Endothelial cell (in vitro differentiated cells): ENCODE data around the gene KHDC4. TPM values are rescaled to one million over a fixed set of nuclear protein-coding genes. Genes with fewer than 3 reads are reported as not detected.

ENCODE experiments used
- DNase-seq: peaks from one replicate; pipeline ENCODE4 v3.0.0; 2021; ENCODE audit warnings: low spot score
- H3K27ac Mint-ChIP-seq: one replicate; pipeline ENCODE4 v1.8.0; 2021; ENCODE audit warnings: mixed read lengths, inconsistent platforms; ENCODE audit not compliant: unreplicated experiment
- H3K27me3 Mint-ChIP-seq: one replicate; pipeline ENCODE4 v1.8.0; 2021; ENCODE audit warnings: mild to moderate bottlenecking, moderate library complexity, mixed read lengths, inconsistent platforms; ENCODE audit not compliant: unreplicated experiment
- H3K36me3 Mint-ChIP-seq: one replicate; pipeline ENCODE4 v1.8.0; 2021; ENCODE audit warnings: mild to moderate bottlenecking, low read depth, mixed read lengths, inconsistent platforms; ENCODE audit not compliant: unreplicated experiment
- H3K4me1 Mint-ChIP-seq: one replicate; pipeline ENCODE4 v1.8.0; 2021; ENCODE audit warnings: mild to moderate bottlenecking, mixed read lengths, inconsistent platforms; ENCODE audit not compliant: unreplicated experiment
- H3K4me3 Mint-ChIP-seq: one replicate; pipeline ENCODE4 v1.8.0; 2021; ENCODE audit warnings: mild to moderate bottlenecking, mixed read lengths, inconsistent platforms; ENCODE audit not compliant: unreplicated experiment
- H3K9me3 Mint-ChIP-seq: one replicate; pipeline ENCODE4 v1.8.0; 2021; ENCODE audit warnings: mixed read lengths, inconsistent platforms; ENCODE audit not compliant: unreplicated experiment
- CTCF ChIP-seq: fragments of 200-600 bp; sonication (generic); IDR thresholded peaks from one replicate; pipeline ENCODE4 v1.5.0; 2021; ENCODE audit warnings: antibody characterized with exemption; ENCODE audit not compliant: unreplicated experiment
- total RNA-seq: library from RNA; stranded (reverse); fragmentation: NEBNext Ultra II Directional; extraction: Animal tissue kit (Norgen Biotek cat#: 25700); gene quantifications from one replicate; pipeline ENCODE4 v1.2.1, GENCODE V29; 2021; ENCODE audit not compliant: unreplicated experiment

The KHDC4 gene
- total RNA-seq, 1 donor from 2014 or later, result 42.6 TPM

GRCh38 chr1:155882235-155882634 is 52.0 kb downstream of the KHDC4 start:
- H3K27ac Mint-ChIP-seq, result no peak overlapping the region
- no peaks in the 10 kb centered on the region for H3K9me3 Mint-ChIP-seq
- H3K4me3 Mint-ChIP-seq, result no peak overlapping the region
- H3K4me1 Mint-ChIP-seq, result no peaks in the 10 kb centered on the region
- H3K36me3 Mint-ChIP-seq, result peaks cover 8% of the 10 kb centered on the region
- H3K27me3 Mint-ChIP-seq, result peaks cover 5% of the 10 kb centered on the region
- TF ChIP-seq CTCF, result no peak
- no peak for DNase-seq

DNA sequence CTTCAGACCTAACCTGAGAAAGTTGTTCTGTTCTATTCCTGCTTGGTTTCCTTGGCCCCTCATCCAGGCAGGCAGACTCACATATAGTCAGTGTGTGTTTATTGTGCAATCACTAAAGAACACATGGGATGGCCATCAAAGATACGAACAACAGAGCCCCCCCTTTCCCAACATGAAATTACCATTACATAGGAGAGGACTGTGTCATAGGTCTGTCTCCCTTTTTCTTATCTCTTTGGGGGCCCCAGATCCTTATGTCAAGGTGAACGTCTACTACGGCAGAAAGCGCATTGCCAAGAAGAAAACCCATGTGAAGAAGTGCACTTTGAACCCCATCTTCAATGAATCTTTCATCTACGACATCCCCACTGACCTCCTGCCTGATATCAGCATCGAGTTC is 53.3 kb downstream of the KHDC4 start:
- TF ChIP-seq CTCF, result no peak
- Mint-ChIP-seq H3K4me3 (no peak overlapping the region), H3K27me3 (peaks cover 5% of the 10 kb centered on the region), H3K4me1 (no peaks in the 10 kb centered on the region), H3K27ac (no peak overlapping the region), H3K9me3 (no peaks in the 10 kb centered on the region), H3K36me3 (peaks cover 8% of the 10 kb centered on the region)
- no peak for DNase-seq

DNA sequence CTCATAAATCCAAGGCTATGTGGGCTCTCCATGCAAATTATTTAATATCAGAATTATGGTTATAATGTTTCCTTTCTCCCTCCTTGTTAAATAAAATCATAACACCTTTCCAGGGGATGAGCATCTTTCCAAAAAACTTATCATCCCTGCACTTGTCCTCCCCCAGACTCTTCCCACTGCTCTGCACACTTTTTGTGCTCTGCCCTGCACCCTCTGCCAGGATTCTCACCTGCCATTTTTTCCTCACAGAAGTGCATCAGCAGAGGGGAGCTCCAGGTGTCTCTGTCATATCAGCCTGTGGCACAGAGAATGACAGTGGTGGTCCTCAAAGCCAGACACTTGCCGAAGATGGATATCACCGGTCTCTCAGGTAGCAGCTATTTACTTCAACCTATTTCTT is 54.0 kb downstream of the KHDC4 start:
- no peak for TF ChIP-seq CTCF
- no peak for DNase-seq
- H3K36me3 Mint-ChIP-seq, result peaks cover 12% of the 10 kb centered on the region
- H3K4me3 Mint-ChIP-seq, result no peak overlapping the region
- no peaks in the 10 kb centered on the region for H3K4me1 Mint-ChIP-seq
- H3K9me3 Mint-ChIP-seq, result no peaks in the 10 kb centered on the region
- H3K27me3 Mint-ChIP-seq, result peaks cover 5% of the 10 kb centered on the region
- no peak overlapping the region for H3K27ac Mint-ChIP-seq

DNA sequence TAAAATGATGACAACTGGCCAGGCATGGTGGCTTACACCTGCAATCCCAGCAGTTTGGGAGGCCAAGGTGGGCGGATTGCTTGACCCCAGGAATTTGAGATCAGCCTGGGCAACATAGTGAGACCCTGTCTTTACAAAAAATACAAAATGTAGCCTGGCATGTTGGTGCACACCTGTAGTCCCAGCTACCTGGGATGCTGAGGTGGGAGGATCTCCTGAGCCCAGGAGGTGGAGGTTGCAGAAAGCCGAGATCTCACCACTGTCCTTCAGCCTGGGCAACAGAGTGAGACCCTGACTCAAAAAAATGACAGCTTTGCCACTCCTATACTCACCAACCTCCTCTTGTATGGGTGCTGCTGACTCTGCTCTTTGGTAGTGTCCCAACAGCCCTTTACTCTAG is 56.3 kb downstream of the KHDC4 start:
- peak overlapping the region; percentile 60 for H3K4me3 Mint-ChIP-seq
- H3K4me1 Mint-ChIP-seq, result no peaks in the 10 kb centered on the region
- no peak for DNase-seq
- no peaks in the 10 kb centered on the region for H3K9me3 Mint-ChIP-seq
- peaks cover 4% of the 10 kb centered on the region for H3K27me3 Mint-ChIP-seq
- H3K27ac Mint-ChIP-seq, result no peak overlapping the region
- H3K36me3 Mint-ChIP-seq, result peaks cover 12% of the 10 kb centered on the region
- no peak for TF ChIP-seq CTCF

GRCh38 chr1:155873860-155874259 is 60.4 kb downstream of the KHDC4 start:
- no peak for TF ChIP-seq CTCF
- H3K4me1 Mint-ChIP-seq, result no peaks in the 10 kb centered on the region
- H3K27ac Mint-ChIP-seq, result no peak overlapping the region
- H3K27me3 Mint-ChIP-seq, result peaks cover 2% of the 10 kb centered on the region
- no peak for DNase-seq
- no peak overlapping the region for H3K4me3 Mint-ChIP-seq
- no peaks in the 10 kb centered on the region for H3K9me3 Mint-ChIP-seq
- peaks cover 9% of the 10 kb centered on the region for H3K36me3 Mint-ChIP-seq
